KMS-11 (cell line): ENCODE measurements around the gene DCP2.

Source experiments
- H2AFZ ChIP-seq: fragments of 200-600 bp; sonication (generic); 2 replicates; pipeline ENCODE4 v1.6.1; 2016; ENCODE audit warnings: antibody characterized with exemption, mixed run types, low read depth
- H3K27ac ChIP-seq: fragments of 200-600 bp; sonication (generic); 2 replicates; pipeline ENCODE4 v1.6.1; 2016; ENCODE audit warnings: mild to moderate bottlenecking, mixed run types
- H3K27me3 ChIP-seq: fragments of 200-600 bp; sonication (generic); 2 replicates; pipeline ENCODE4 v1.6.1; 2017; ENCODE audit warnings: mild to moderate bottlenecking, low read depth, mixed run types, moderate library complexity; ENCODE audit not compliant: insufficient read depth
- H3K36me3 ChIP-seq: fragments of 200-600 bp; sonication (generic); 2 replicates; pipeline ENCODE4 v1.6.1; 2017; ENCODE audit warnings: mild to moderate bottlenecking, mixed run types; ENCODE audit not compliant: insufficient read depth
- H3K4me1 ChIP-seq: fragments of 200-600 bp; sonication (generic); 2 replicates; pipeline ENCODE4 v1.6.1; 2016; ENCODE audit warnings: mild to moderate bottlenecking, low read depth, mixed run types; ENCODE audit not compliant: poor library complexity, severe bottlenecking
- H3K4me2 ChIP-seq: fragments of 200-600 bp; sonication (generic); 2 replicates; pipeline ENCODE4 v1.7.0; 2016; ENCODE audit warnings: mild to moderate bottlenecking, mixed run types
- H3K4me3 ChIP-seq: fragments of 200-600 bp; sonication (generic); IDR thresholded peaks from 2 replicates; pipeline ENCODE4 v1.6.1; 2017; ENCODE audit warnings: low read depth, low read length, mixed read lengths; ENCODE audit not compliant: insufficient read depth
- H3K79me2 ChIP-seq: fragments of 200-600 bp; sonication (generic); 2 replicates; pipeline ENCODE4 v1.6.1; 2016; ENCODE audit warnings: low read depth, mixed run types; ENCODE audit not compliant: insufficient read depth
- H3K9ac ChIP-seq: fragments of 200-600 bp; sonication (generic); 2 replicates; pipeline ENCODE4 v1.6.1; 2016; ENCODE audit warnings: mild to moderate bottlenecking, mixed run types
- H4K20me1 ChIP-seq: fragments of 200-600 bp; sonication (generic); 2 replicates; pipeline ENCODE4 v1.6.1; 2016; ENCODE audit warnings: mild to moderate bottlenecking, mixed run types; ENCODE audit not compliant: insufficient read depth
- TF ChIP-seq, protein P1 (sequence below): fragments of 200-600 bp; sonication (generic); conservative IDR thresholded peaks from 2 replicates; pipeline ENCODE4 v1.6.1; 2017; ENCODE audit warnings: low read depth, mild to moderate bottlenecking, antibody characterized with exemption, low read length, moderate library complexity, mixed read lengths

DCP2 gene

DNA sequence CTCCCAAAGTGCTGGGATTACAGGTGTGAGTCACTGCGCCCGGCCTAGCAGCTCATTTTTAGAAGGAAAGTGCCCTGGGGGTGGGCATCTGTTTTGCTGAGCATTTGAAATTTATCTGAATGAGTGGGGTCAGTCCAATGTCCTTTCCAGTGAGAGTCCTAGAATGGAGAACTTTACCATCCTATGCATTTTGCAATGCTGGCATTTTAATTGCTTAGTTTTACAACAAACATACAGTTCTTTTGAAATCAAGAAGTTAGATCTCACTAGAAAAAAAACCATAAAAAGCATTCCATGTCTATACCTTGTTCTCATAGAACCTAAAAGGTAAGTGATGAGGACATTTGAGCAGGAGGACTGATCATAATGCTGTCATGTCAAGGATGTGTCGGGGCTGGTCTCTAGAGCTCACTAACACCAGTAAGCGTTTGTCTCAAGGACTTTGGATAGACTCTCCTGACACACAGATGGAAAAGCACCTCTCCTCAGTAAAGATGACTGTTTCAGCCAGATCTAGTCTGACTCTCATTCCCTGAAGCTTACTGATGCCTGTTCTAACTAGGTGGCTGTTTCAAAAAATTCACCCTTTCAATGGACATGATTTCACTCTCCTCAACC lies 83.9 kb downstream of the DCP2 start:
- TF ChIP-seq, protein P1, sequence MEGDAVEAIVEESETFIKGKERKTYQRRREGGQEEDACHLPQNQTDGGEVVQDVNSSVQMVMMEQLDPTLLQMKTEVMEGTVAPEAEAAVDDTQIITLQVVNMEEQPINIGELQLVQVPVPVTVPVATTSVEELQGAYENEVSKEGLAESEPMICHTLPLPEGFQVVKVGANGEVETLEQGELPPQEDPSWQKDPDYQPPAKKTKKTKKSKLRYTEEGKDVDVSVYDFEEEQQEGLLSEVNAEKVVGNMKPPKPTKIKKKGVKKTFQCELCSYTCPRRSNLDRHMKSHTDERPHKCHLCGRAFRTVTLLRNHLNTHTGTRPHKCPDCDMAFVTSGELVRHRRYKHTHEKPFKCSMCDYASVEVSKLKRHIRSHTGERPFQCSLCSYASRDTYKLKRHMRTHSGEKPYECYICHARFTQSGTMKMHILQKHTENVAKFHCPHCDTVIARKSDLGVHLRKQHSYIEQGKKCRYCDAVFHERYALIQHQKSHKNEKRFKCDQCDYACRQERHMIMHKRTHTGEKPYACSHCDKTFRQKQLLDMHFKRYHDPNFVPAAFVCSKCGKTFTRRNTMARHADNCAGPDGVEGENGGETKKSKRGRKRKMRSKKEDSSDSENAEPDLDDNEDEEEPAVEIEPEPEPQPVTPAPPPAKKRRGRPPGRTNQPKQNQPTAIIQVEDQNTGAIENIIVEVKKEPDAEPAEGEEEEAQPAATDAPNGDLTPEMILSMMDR, result no peak
- no peaks in the 10 kb centered on the region for H3K36me3 ChIP-seq
- H3K4me1 ChIP-seq, result peaks cover 9% of the 10 kb centered on the region
- no peak overlapping the region for H3K27ac ChIP-seq
- no peaks in the 10 kb centered on the region for H3K79me2 ChIP-seq
- no peak overlapping the region for H2AFZ ChIP-seq
- H3K4me3 ChIP-seq, result no peak overlapping the region
- no peak overlapping the region for H3K4me2 ChIP-seq
- no peaks in the 10 kb centered on the region for H3K27me3 ChIP-seq
- no peaks in the 10 kb centered on the region for H4K20me1 ChIP-seq
- no peak overlapping the region for H3K9ac ChIP-seq

DNA sequence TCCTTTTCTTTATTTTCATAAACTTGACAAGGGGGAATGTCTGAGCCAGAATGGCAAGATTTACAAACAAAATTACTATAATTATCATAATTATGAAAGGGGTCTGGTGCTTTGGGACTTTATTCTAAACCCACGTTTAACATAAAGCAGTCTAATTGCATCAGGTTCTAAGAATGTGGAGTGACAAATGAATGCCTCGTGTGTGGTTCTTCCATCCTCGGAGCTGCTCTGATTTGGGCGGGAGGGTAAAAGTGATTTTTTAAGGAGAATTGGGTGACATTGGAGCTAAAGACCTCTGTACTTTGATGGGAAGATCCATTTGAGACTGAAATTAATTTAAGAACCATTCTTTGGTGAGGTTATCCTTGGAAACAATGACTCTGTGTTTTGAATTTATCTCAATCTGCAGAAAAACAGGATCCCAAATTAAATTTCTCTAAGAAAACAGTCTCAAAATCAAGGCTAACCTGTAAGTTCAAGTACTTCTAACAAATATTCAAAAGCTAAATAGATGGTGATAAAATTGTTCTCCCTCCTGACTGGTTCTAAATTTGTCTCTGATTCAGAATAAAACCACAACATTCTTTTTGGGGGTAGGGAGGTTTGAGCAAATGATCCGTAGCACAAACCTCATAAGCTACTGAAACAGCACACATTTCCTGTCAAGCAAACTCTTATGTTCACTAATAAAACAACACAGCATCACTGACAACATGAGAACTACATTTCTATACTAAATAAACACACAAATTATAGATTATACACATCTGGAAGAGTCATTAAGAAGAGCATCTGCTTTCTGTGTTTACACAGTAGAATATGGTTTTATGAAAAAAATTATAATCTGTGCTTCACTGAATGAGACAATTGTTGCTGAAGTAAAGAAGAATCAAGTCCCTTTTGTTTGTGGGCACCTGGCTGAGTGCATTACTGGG lies 85.5 kb downstream of the DCP2 start:
- H2AFZ ChIP-seq, result no peak overlapping the region
- H3K27ac ChIP-seq, result no peak overlapping the region
- H3K4me1 ChIP-seq, result peaks cover 9% of the 10 kb centered on the region
- no peaks in the 10 kb centered on the region for H3K79me2 ChIP-seq
- no peaks in the 10 kb centered on the region for H3K27me3 ChIP-seq
- no peak overlapping the region for H3K9ac ChIP-seq
- H4K20me1 ChIP-seq, result no peaks in the 10 kb centered on the region
- H3K36me3 ChIP-seq, result no peaks in the 10 kb centered on the region
- TF ChIP-seq, protein P1, result no peak
- 0 out of 2 replicates have a peak overlapping the region, but pooled peaks have one; percentile 13 for H3K4me2 ChIP-seq
- H3K4me3 ChIP-seq, result no peak overlapping the region

DNA sequence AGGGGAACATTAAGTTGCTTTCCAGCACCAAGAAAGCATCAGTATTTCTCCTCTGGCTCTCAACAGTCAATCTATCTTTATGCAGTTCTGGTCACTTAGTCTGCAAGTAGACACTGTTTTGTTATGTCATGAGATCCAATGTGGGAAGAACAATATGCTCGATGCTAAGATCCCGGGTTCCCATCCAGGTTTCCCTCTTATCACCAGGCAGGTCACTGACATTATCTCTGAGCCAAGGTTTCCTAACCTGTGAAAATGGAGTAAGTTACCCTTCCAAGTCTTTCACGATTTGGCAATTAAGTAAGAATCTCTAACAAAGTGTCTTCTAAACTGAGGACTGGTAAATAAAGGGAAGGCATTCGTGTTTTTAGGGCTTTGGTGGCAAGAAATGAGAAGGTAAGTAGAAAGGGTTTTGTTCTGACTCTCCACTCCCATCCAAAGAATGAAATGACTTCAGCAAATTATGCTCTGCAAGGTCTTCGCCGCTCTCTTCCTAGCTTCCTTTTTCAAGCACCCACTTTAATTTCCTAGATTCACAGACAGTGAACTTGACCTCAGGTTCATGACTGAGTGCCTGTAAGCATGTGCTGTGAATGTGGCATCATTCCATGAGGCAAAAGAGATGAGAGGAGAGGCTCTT lies 86.4 kb downstream of the DCP2 start:
- no peaks in the 10 kb centered on the region for H3K79me2 ChIP-seq
- no peaks in the 10 kb centered on the region for H4K20me1 ChIP-seq
- peaks cover 9% of the 10 kb centered on the region for H3K4me1 ChIP-seq
- H3K27me3 ChIP-seq, result no peaks in the 10 kb centered on the region
- no peak overlapping the region for H3K4me2 ChIP-seq
- TF ChIP-seq, protein P1, result no peak
- H3K27ac ChIP-seq, result no peak overlapping the region
- H3K9ac ChIP-seq, result no peak overlapping the region
- no peak overlapping the region for H2AFZ ChIP-seq
- H3K4me3 ChIP-seq, result no peak overlapping the region
- no peaks in the 10 kb centered on the region for H3K36me3 ChIP-seq

DNA sequence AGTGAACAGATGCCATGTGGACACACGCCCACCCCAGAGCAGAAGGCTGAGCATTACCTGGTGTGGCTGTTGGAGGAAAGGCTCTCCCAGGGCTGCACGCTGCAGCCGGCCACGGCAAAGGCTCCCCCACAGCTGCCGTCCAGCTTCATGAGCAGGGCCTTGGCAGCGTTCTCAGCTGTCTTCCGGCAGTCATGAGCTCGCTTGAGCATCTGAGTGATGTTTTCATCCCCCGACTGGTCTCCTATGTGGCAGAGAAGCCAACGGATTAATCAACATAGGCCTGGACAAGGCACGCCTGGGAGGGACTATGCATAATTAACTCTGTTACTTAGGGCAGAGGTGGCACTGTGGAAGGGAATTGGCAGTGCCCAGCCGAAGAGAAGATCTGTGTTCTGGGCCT lies 87.3 kb downstream of the DCP2 start:
- Histone ChIP-seq H3K4me3 (no peak overlapping the region), H3K36me3 (no peaks in the 10 kb centered on the region), H4K20me1 (no peaks in the 10 kb centered on the region), H2AFZ (no peak overlapping the region), H3K4me2 (no peak overlapping the region), H3K9ac (no peak overlapping the region), H3K27ac (no peak overlapping the region), H3K79me2 (no peaks in the 10 kb centered on the region), H3K27me3 (no peaks in the 10 kb centered on the region), H3K4me1 (peaks cover 9% of the 10 kb centered on the region)
- TF ChIP-seq, protein P1, result no peak
